IPS DF 19.7 (cell line): ENCODE results near the gene AUH.

ENCODE experiments used
- DNase-seq: peaks from one replicate; pipeline ENCODE4 v3.0.0-alpha.2; 2013; ENCODE audit warnings: low read depth, low spot score

AUH gene

GRCh38 chr9:91188719-91189590 lies 172.8 kb downstream of the AUH start:
- DNase-seq: no peak

GRCh38 chr9:91187965-91188344 lies 173.8 kb downstream of the AUH start:
- no peak for DNase-seq

- DNase-seq: no peak
These were observed 174.3 kb downstream of the AUH start for GRCh38 chr9:91187311-91187964.

GRCh38 chr9:91186632-91187108 lies 175.0 kb downstream of the AUH start:
- DNase-seq: no peak

GRCh38 chr9:91185193-91185886 lies 176.4 kb downstream of the AUH start:
- no peak for DNase-seq

GRCh38 chr9:91182429-91183225 lies 179.1 kb downstream of the AUH start:
- DNase-seq: no peak

- DNase-seq: no peak
These were observed 180.2 kb downstream of the AUH start for GRCh38 chr9:91181541-91181940.

GRCh38 chr9:91180930-91181268 lies 180.8 kb downstream of the AUH start:
- DNase-seq: no peak

- DNase-seq: no peak
These were observed 181.3 kb downstream of the AUH start for GRCh38 chr9:91180240-91180929.

GRCh38 chr9:91179237-91180138 lies 182.2 kb downstream of the AUH start:
- no peak for DNase-seq

- no peak for DNase-seq
These were observed 183.2 kb downstream of the AUH start for GRCh38 chr9:91178281-91179236.

GRCh38 chr9:91177661-91178280 lies 183.9 kb downstream of the AUH start:
- no peak for DNase-seq

- DNase-seq: no peak
These were observed 184.6 kb downstream of the AUH start for GRCh38 chr9:91177081-91177480.

GRCh38 chr9:91176426-91176825 lies 185.3 kb downstream of the AUH start:
- DNase-seq: no peak

GRCh38 chr9:91174772-91175171 lies 186.9 kb downstream of the AUH start:
- no peak for DNase-seq

GRCh38 chr9:91172329-91172728 lies 189.4 kb downstream of the AUH start:
- no peak for DNase-seq

- DNase-seq: no peak
These were observed 190.8 kb downstream of the AUH start for GRCh38 chr9:91170951-91171350.

GRCh38 chr9:91166796-91167366 lies 194.8 kb downstream of the AUH start:
- DNase-seq: no peak
